G401 (cell line): Measurements from ENCODE around the gene PCMT1. TPM values are rescaled to one million over a fixed set of nuclear protein-coding genes. Genes with fewer than 3 reads are reported as not detected.
"Not testable (repeated sequence)": the region's sequence is repeated elsewhere in the genome, so short reads cannot be mapped to it uniquely, and the experiment has no call there.

Experiments
- DNase-seq: peaks from one replicate; pipeline ENCODE4 v3.0.0-alpha.2; 2015; ENCODE audit warnings: low spot score
- in situ Hi-C: cut with HindIII; loops from 2 replicates; pipeline ENCODE4 v1.10.0; 2016; ENCODE audit warnings: low sequenced_read_pairs, mixed read lengths
- total RNA-seq: library from RNA; depleted of rRNA; stranded (reverse); fragments of >200 nt; shearing (Covaris generic); gene quantifications from 2 replicates; pipeline ENCODE4 v1.2.3, GENCODE V29; 2014; rRNA removed

PCMT1 gene
- total RNA-seq, 1 experiment from 2014 or later, result 188 TPM

DNA sequence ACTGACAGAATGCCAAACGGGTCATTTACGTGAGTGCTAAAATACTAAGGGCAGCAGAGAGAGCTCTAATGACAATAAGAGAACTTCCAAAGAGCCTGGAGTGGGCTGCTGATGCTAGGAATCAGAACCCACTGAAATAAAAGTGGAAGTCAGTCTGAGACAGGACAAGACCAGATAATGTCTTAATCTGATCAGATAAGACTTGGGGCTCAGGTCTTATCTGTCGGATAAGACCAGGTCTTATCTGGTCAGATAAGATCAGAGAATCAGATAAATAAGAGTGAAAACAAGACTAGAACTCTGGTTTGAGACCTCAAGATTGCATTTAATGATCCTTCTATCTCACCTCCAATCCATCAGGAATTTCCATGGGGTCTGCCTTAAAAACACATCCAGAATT, 96.0 kb downstream of the PCMT1 start:
- no peak for DNase-seq
- in situ Hi-C loops, result no loop called here

DNA sequence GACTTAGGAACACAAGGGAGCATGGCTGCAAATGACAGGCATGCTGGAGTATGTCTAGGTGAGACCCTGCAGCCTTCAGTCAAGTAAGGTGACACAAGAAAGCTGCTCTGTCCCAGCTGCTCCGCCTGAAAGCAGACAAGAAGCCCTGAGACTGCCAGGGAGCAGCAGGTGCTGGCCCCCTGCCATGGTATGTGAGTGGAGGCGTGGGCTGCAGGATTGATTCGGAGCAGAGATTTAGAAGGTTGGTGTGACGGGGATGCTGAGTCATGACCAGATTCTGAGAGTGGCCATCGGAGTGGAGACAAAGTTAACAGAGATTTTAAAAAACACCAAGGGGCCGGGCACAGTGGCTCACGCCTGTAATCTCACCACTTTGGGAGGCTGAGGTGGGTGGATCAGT, 96.8 kb downstream of the PCMT1 start:
- in situ Hi-C loops, result no loop called here
- DNase-seq, result peak; percentile 58

DNA sequence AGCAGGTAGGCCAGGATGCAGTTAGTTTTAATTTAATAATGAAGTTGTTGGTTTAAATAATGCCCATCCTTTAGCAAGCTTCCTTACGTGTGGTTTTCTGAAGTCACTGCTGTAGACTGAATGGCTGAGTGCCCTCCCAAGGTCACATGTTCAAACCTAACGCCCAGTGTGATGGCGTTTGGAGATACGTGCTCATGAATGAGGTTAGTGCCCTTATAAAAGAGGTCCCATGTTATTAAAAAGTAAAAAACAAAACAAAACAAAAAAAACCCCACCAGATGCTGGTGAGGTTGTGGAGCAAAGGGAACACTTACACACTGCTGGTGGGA, 98.4 kb downstream of the PCMT1 start:
- in situ Hi-C loops, result no loop called here
- DNase-seq, result no peak

DNA sequence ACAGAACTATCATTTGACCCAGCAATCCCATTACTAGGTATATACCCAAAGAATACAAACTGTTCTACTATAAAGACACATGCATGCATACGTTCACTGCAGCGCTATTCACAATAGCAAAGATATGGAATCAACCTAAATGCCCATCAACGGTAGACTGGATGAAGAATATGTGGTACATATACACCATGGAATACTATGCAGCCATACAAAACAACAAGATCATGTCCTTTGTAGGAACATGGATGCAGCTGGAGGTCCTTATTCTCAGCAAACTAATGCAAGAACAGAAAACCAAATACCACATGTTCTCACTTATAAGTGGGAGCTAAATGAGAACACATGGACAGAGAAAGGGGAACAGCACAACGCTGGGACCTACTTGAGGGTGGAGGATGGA, 98.8 kb downstream of the PCMT1 start:
- DNase-seq, in situ Hi-C loops: not testable (repeated sequence)

DNA sequence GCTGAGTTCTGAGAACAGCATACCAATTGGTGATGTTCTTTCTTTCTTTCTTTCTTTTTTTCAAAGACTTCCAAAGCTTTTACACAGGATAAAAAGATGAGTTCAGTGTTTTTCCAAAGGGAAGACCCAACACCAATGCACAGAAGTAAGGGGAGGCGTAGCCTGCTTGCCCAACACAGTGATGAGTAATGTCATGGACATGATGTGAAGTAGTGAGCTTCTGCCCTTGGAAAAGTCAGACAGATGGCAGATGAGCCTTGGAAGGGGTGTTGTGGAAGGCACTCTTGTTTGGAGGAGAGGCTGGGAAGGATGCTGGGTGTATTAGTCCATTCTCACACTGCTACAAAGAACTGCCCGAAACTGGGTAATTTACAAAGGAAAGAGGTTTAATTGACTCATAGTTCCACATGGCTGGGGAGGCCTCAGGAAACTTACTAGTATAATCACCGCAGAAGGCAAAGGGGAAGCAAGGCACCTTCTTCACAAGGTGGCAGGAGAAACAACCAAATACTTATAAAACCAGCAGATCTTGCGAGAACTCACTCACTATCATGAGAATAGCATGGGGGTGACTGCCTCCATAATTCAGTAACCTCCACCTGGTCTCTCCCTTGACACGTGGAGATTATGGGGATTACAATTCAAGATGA, 102.0 kb downstream of the PCMT1 start:
- in situ Hi-C loops, result no loop called here
- no peak for DNase-seq

DNA sequence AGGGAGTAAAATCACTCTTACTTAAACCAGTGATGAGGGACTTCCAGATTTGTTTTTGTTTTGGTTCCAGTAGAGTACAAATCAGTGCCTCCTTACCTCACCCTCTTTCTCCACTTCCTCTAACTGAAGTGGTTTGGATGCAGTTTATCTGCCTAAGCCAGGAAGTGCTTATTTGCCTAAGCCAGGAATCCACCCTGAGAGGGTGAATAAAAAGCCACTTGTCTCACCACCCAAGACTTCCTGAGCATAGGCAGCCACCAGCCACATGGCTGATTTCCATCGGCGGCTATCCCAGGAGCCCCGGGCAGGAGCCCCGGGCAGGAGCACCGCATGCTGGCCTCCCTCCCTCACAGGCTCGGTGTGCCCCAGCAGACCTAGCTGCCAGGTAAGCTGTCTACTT, 102.6 kb downstream of the PCMT1 start:
- in situ Hi-C loops, result no loop called here
- DNase-seq, result no peak

GRCh38 chr6:149852881-149853280, 103.3 kb downstream of the PCMT1 start:
- in situ Hi-C loops, result no loop called here
- DNase-seq, result no peak

GRCh38 chr6:149854017-149854416, 104.5 kb downstream of the PCMT1 start:
- DNase-seq, in situ Hi-C loops: not testable (repeated sequence)

DNA sequence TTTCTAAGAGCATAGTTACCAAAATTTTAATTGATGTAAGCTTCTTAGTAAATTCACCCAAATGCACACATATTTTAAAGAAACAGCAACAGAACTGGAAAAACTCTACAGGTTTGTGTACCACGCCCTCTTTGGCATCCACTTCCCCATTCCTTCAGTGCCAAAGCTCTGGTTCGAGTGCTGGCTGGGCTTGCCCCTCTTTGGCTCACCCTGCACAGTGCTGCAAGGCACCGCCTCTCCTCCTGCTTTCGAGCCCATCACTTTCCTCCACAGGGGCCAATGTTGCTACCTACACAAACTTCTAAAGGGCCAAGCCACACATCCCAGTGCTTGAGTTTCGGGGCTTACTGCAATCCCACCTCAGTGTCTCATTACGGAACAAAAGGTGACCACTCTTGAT, 105.0 kb downstream of the PCMT1 start:
- in situ Hi-C loops, result no loop called here
- no peak for DNase-seq

DNA sequence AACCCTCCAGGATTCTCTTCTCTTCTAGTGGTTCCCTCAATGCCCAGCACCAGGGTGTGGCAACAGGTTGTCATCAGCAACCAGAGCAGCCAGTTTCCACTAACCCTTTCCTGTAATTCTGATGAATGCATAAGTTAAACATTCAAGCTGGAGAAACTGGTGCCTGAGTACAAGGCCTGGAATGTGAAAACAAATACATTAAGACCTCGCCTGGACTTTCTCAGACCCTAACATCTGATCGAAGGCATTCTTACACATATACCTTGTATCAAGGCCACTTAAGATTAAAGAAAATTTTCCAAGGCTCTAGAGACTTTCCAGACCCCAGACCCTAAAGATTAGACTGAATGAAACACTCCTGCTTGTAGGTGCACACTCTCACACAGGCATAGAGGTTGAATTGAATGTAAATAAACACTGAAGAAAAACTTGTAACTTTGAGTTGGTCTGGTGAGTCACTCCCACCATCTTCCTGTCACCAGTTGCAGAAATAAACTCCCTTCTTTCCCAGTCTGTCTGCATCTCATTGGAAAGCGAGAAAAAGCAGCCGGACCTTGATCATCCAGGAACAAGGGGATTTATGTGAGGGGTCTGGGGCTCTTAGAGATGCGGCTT, 105.6 kb downstream of the PCMT1 start:
- DNase-seq, result no peak

DNA sequence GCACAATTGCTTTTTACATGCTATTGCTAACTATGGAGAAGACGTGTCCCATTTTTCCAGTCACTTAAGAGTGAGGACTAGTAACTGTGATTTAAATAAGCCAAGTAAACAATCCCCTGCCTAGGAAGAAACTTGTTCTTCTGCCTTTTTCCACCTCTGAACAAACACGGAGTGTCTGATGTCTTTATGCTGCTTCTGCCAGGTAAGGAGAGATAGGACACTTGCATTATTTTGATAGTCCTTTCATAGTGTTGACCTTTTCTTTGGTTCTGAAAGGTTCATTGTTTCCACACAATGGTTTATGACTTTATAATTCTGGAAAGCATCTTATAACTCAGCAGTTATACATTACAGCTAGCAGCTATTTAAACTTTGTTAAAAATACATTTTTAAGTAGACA, 106.2 kb downstream of the PCMT1 start:
- in situ Hi-C loops, result no loop called here
- DNase-seq, result no peak

More for the DNA sequence above, 105.6 kb downstream of the PCMT1 start:
- in situ Hi-C loops, result no loop called here

DNA sequence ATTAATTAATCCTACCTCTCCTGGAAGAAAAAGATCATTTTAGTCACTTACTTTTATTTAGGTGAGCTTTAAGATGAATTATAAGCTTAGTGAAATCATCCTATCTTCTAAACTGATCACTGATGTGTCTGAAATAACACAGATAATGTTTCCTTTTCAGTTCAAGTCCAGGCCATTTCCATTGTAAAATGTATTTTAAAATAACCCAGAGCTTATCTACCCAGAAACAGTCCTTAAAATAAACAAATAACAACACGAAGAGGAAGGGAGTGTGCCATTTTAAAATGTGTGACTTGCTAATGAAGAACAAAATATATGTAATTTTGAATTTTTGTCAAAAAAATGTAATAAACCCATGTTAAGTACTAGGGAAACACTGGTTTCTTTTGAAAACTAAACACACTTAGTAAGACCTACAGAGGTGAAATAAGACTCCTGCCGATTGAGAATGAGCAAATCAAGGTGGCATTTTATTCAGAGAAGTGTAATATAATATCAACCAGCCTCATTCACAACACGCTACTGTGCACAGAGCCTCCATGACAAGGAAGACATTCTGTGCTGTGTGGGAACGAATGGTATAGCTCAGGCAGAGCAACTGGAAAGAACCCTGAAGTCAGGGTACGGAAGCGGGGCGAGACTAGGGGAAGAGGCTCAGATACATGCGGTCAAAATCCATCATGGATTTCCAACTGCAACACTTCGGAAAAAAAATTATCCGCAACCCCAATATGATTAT, 106.9 kb downstream of the PCMT1 start:
- no peak for DNase-seq
- in situ Hi-C loops, result no loop called here

- in situ Hi-C loops, result no loop called here
- no peak for DNase-seq
Observed at GRCh38 chr6:149857541-149857940, 108.0 kb downstream of the PCMT1 start.

- in situ Hi-C loops, result no loop called here
- no peak for DNase-seq
Observed at GRCh38 chr6:149859368-149859767, 109.8 kb downstream of the PCMT1 start.

DNA sequence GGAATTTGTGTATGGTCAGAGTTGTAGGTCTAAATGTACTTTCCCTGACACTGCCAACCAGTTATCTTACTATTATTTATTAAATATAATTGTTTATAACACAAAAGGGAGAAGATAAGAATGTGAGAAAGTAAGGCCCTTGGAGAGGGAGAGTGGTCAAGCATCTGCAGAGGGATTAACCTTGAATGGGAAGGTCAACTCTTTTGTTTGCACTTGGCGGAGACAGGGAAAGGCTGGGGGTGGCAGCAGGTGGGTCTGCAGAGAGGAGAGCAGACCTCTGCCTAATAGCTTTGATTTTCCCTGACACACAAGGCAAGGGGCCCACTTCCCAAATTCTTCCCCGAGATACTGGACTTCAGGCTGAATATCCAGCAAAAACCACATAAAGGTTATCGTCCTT, 110.4 kb downstream of the PCMT1 start:
- DNase-seq, result no peak
- in situ Hi-C loops, result no loop called here

GRCh38 chr6:149860513-149860833, 110.9 kb downstream of the PCMT1 start:
- in situ Hi-C loops, result no loop called here
- no peak for DNase-seq

Other genes with a start within 250 kb of the PCMT1 start
- gene PPIL4, start 203.7 kb upstream of the PCMT1 start, total RNA-seq, result 29.8 and 55.0 TPM in 2 replicates
- gene GINM1, start 183.4 kb upstream of the PCMT1 start, total RNA-seq, result 28.2 and 28.7 TPM in 2 replicates
- gene KATNA1, start 101.0 kb upstream of the PCMT1 start, total RNA-seq, result 12.7 and 23.8 TPM in 2 replicates
- gene LATS1, start 31.6 kb upstream of the PCMT1 start, total RNA-seq, result 4.7 and 8.6 TPM in 2 replicates
- gene NUP43, start 3.2 kb upstream of the PCMT1 start, total RNA-seq, result 30.5 and 33.8 TPM in 2 replicates
- 18.8 and 19.3 TPM in 2 replicates for gene LRP11, start 114.6 kb downstream of the PCMT1 start, total RNA-seq
- not detected in 2 replicates for gene RAET1E, start 148.4 kb downstream of the PCMT1 start, total RNA-seq
- gene RAET1G, start 173.4 kb downstream of the PCMT1 start, total RNA-seq, result not detected in 2 replicates
- gene ULBP2, start 192.3 kb downstream of the PCMT1 start, total RNA-seq, result 1.9 TPM in 1 of 2 replicates, not detected in the other
- not detected in 2 replicates for gene ULBP1, start 214.2 kb downstream of the PCMT1 start, total RNA-seq